Measurements from ENCODE around the gene HEATR3. TPM values are rescaled to one million over a fixed set of nuclear protein-coding genes. Genes with fewer than 3 reads are reported as not detected.

Gene HEATR3
- total and polyA plus RNA-seq, 2 experiments from 2014 or later, result 7.5 to 29.9 TPM

GRCh38 chr16:50045412-50045811 lies 20.4 kb upstream of the HEATR3 start (continued):
- TF ChIP-seq ZNF114 (CRISPR knock-in tag; IDR thresholded peaks at IDR 0.05) (no peak), EZH2phosphoT487 (IDR thresholded peaks at IDR 0.05; ENCODE audit: unreplicated experiment) (no peak)

GRCh38 chr16:50046853-50047252 lies 18.9 kb upstream of the HEATR3 start:
- no peaks in the 10 kb centered on the region; the same call in 1 of the 2 replicates for H3K36me3 ChIP-seq (ENCODE audit: insufficient read depth)
- H3K27me3 ChIP-seq (ENCODE audit: insufficient read depth), result no peaks in the 10 kb centered on the region
- no peaks in the 10 kb centered on the region for H3K4me1 Mint-ChIP-seq
- no peaks in the 10 kb centered on the region for H3K79me2 ChIP-seq (replicated peaks; ENCODE audit: insufficient read depth)
- H3K9me3 Mint-ChIP-seq, result no peaks in the 10 kb centered on the region
- no peaks in the 10 kb centered on the region for H3K36me3 Mint-ChIP-seq (ENCODE audit: low read depth)
- H3K27me3 Mint-ChIP-seq (ENCODE audit: insufficient read depth, low read depth, poor library complexity), result peaks cover 3% of the 10 kb centered on the region
- H3K4me3 ChIP-seq, result no peak overlapping the region
- H3F3A ChIP-seq (replicated peaks; ENCODE audit: low read depth), result no peaks in the 10 kb centered on the region
- no peaks in the 10 kb centered on the region for H3K9me2 ChIP-seq (ENCODE audit: insufficient read depth)
- no peak overlapping the region for H3K4me3 Mint-ChIP-seq
- no peak overlapping the region for H3K27ac ChIP-seq (ENCODE audit: low read depth)
- ATAC-seq (no peak), DNase-seq (ENCODE audit: low spot score) (no peak)
- TF ChIP-seq POLR2AphosphoS5 (IDR thresholded peaks at IDR 0.05; ENCODE audit: low read depth) (no peak), STAT1 (IDR thresholded peaks at IDR 0.05; ENCODE audit: unreplicated experiment) (no peak), REST (IDR thresholded peaks at IDR 0.05; ENCODE audit: unreplicated experiment) (no peak)
- H3K4me1 ChIP-seq (ENCODE audit: insufficient read depth), result no peaks in the 10 kb centered on the region
- no peak overlapping the region for H3K27ac Mint-ChIP-seq
- no peak overlapping the region for H3K4me2 ChIP-seq
- H4K20me1 ChIP-seq (replicated peaks; ENCODE audit: insufficient read depth), result no peaks in the 10 kb centered on the region
- no peak overlapping the region for H2AFZ ChIP-seq

GRCh38 chr16:50047864-50048263 lies 17.9 kb upstream of the HEATR3 start:
- no peaks in the 10 kb centered on the region for H3F3A ChIP-seq (replicated peaks; ENCODE audit: low read depth)
- no peaks in the 10 kb centered on the region; the same call in 2 of the 3 replicates for H3K9me3 Mint-ChIP-seq
- no peak overlapping the region for H3K4me3 Mint-ChIP-seq
- no peak overlapping the region for H2AFZ ChIP-seq
- ATAC-seq, result no peak
- no peaks in the 10 kb centered on the region for H4K20me1 ChIP-seq (replicated peaks; ENCODE audit: insufficient read depth)
- peaks cover 3% of the 10 kb centered on the region for H3K27me3 Mint-ChIP-seq (ENCODE audit: insufficient read depth, low read depth, poor library complexity)
- no peak for DNase-seq (ENCODE audit: low spot score)
- no peaks in the 10 kb centered on the region for H3K79me2 ChIP-seq (replicated peaks; ENCODE audit: insufficient read depth)
- no peaks in the 10 kb centered on the region for H3K4me1 ChIP-seq (ENCODE audit: insufficient read depth)
- H3K27ac ChIP-seq (ENCODE audit: low read depth), result no peak overlapping the region
- no peak overlapping the region for H3K4me3 ChIP-seq
- no peak overlapping the region for H3K4me2 ChIP-seq
- no peak overlapping the region for H3K27ac Mint-ChIP-seq
- no peaks in the 10 kb centered on the region for H3K27me3 ChIP-seq (ENCODE audit: insufficient read depth)
- no peaks in the 10 kb centered on the region for H3K36me3 Mint-ChIP-seq (ENCODE audit: low read depth)
- no peaks in the 10 kb centered on the region for H3K4me1 Mint-ChIP-seq
- H3K9me2 ChIP-seq (ENCODE audit: insufficient read depth), result no peaks in the 10 kb centered on the region
- no peaks in the 10 kb centered on the region; the same call in 1 of the 2 replicates for H3K36me3 ChIP-seq (ENCODE audit: insufficient read depth)
- TF ChIP-seq JUNB (IDR thresholded peaks at IDR 0.05; ENCODE audit: unreplicated experiment) (no peak), POLR2AphosphoS5 (IDR thresholded peaks at IDR 0.05; ENCODE audit: low read depth) (no peak), ZNF462 (CRISPR knock-in tag; IDR thresholded peaks at IDR 0.05) (no peak), EZH2phosphoT487 (IDR thresholded peaks at IDR 0.05; ENCODE audit: unreplicated experiment) (no peak), NANOG (IDR thresholded peaks at IDR 0.05; ENCODE audit: borderline replicate concordance) (no peak), CTCF (conservative IDR thresholded peaks at IDR 0.05; ENCODE audit: low read depth in 2 of 2) (no peak)
